HCT116 (cell line): ENCODE measurements around the gene ZNF724. TPM values are rescaled to one million over a fixed set of nuclear protein-coding genes. Genes with fewer than 3 reads are reported as not detected.

Experiments used
- ATAC-seq: fragments of 200-7000 bp; cut with Tn5 transposase; 2 replicates; pipeline ENCODE4 v1.9.1; 2020; ENCODE audit warnings: mild to moderate bottlenecking, moderate library complexity
- BruUV-seq: library from RNA; stranded (reverse); fragments of 400-500 nt; replicated peaks from 2 replicates; lab custom pipeline; 2021; lab: Mats Ljungman, UMichigan
- CTCF ChIA-PET: fragments of 300-600 bp; sonication (Branson Sonifier 250); formaldehyde crosslinking; loops from one replicate; lab custom pipeline; 2021; ENCODE audit warnings: antibody characterized with exemption; lab: Charles Lee
- POLR2A ChIA-PET: fragments of 300-600, 350-600 bp; sonication (Branson Sonifier 250); formaldehyde crosslinking; loops from one replicate; lab custom pipeline; 2021; ENCODE audit warnings: antibody characterized with exemption; lab: Charles Lee
- RAD21 ChIA-PET, 2 experiments: fragments of 300-600 bp; sonication (Branson Sonifier 250); formaldehyde crosslinking; loops; one replicate each; lab custom pipeline; 2023; ENCODE audit warnings: low total read pairs in 2 of 2; ENCODE audit not compliant: uncharacterized antibody in 2 of 2, unreplicated experiment in 2 of 2, low non-redundant PET in 1 of 2; lab: Charles Lee
- DNase-seq: peaks from one replicate; pipeline ENCODE4 v3.0.0-alpha.2; 2010; ENCODE audit warnings: low read depth, low spot score
- H2AFZ ChIP-seq: fragments of 200-600 bp; shearing (Covaris generic), sonication (generic); 2 replicates; pipeline ENCODE4 v1.6.1; 2017; ENCODE audit warnings: low read depth, mixed run types, mixed read lengths, antibody characterized with exemption, low read length; ENCODE audit not compliant: poor library complexity, severe bottlenecking
- H3K27ac ChIP-seq: 2 replicates; pipeline ENCODE4 v1.5.1; 2012; ENCODE audit warnings: low read depth, low read length
- H3K27me3 ChIP-seq: fragments of 200-600 bp; sonication (generic); 2 replicates; pipeline ENCODE4 v1.6.1; 2016; ENCODE audit warnings: mixed run types, low read length, mixed read lengths; ENCODE audit not compliant: insufficient read depth
- H3K36me3 ChIP-seq, 2 experiments: fragments of 200-500 bp in 1 of 2; fragments of 200-600 bp in 1 of 2; sonication (Bioruptor generic) in 1 of 2; sonication (generic) in 1 of 2; 2 replicates each; pipeline versions ENCODE4 v1.5.1 to v1.6.1; 2014 to 2016; ENCODE audit warnings: low read length in 2 of 2, inconsistent platforms in 1 of 2, mixed read lengths in 1 of 2, mixed run types in 1 of 2; ENCODE audit not compliant: insufficient read depth in 2 of 2, control insufficient read depth in 1 of 2
- H3K4me1 ChIP-seq, 2 experiments: fragments of 200-600 bp in 1 of 2; sonication (generic) in 1 of 2; 2 replicates each; pipeline versions ENCODE4 v1.5.1 to v1.6.1; 2012 to 2017; ENCODE audit warnings: low read length in 2 of 2, inconsistent platforms in 1 of 2, mild to moderate bottlenecking in 1 of 2, mixed read lengths in 1 of 2, mixed run types in 1 of 2, moderate library complexity in 1 of 2; ENCODE audit not compliant: insufficient read depth in 2 of 2, control insufficient read depth in 1 of 2
- H3K4me2 ChIP-seq: fragments of 200-600 bp; sonication (generic); 2 replicates; pipeline ENCODE4 v1.6.1; 2017; ENCODE audit warnings: mixed run types, low read length, mixed read lengths
- H3K4me3 ChIP-seq, 2 experiments: fragments of 200-600 bp in 1 of 2; sonication (generic) in 1 of 2; replicated peaks in 1 of 2; 2 replicates each; pipeline ENCODE4 v1.5.1; 2011 to 2016; ENCODE audit warnings: low read length in 2 of 2, control low read depth in 1 of 2, low read depth in 1 of 2, mild to moderate bottlenecking in 1 of 2, mixed read lengths in 1 of 2, mixed run types in 1 of 2
- H3K79me2 ChIP-seq: fragments of 200-600 bp; sonication (generic); 2 replicates; pipeline ENCODE4 v1.6.1; 2017; ENCODE audit warnings: mild to moderate bottlenecking, mixed run types, low read length, moderate library complexity, mixed read lengths; ENCODE audit not compliant: insufficient read depth
- H3K9ac ChIP-seq: fragments of 200-600 bp; sonication (generic); 2 replicates; pipeline ENCODE4 v1.6.1; 2016; ENCODE audit warnings: low read length, mixed read lengths
- H3K9me2 ChIP-seq: fragments of 200-600 bp; sonication (generic), shearing (Covaris generic); 2 replicates; pipeline ENCODE4 v1.6.1; 2017; ENCODE audit warnings: mixed run types, mild to moderate bottlenecking, moderate library complexity; ENCODE audit not compliant: insufficient read depth
- H3K9me3 ChIP-seq, 2 experiments: fragments of 200-500 bp in 1 of 2; fragments of 200-600 bp in 1 of 2; sonication (Bioruptor generic) in 1 of 2; sonication (generic) in 1 of 2; 2 replicates each; pipeline ENCODE4 v1.6.1; 2014 to 2017; ENCODE audit warnings: low read length in 2 of 2, mixed read lengths in 2 of 2, inconsistent platforms in 1 of 2, low read depth in 1 of 2, mild to moderate bottlenecking in 1 of 2, mixed run types in 1 of 2, moderate library complexity in 1 of 2; ENCODE audit not compliant: control insufficient read depth in 1 of 2, insufficient read depth in 1 of 2
- H4K20me1 ChIP-seq: fragments of 200-600 bp; sonication (generic), shearing (Covaris generic); 2 replicates; pipeline ENCODE4 v1.6.1; 2017; ENCODE audit warnings: mixed run types, mild to moderate bottlenecking, moderate library complexity; ENCODE audit not compliant: insufficient read depth
- CEBPB ChIP-seq: IDR thresholded peaks from 2 replicates; pipeline ENCODE4 v1.6.1; 2012; ENCODE audit warnings: low read depth
- CTCF ChIP-seq, 3 experiments: fragments of 200-600 bp in 1 of 3; sonication (generic) in 1 of 3; IDR thresholded peaks in 2 of 3; conservative IDR thresholded peaks in 1 of 3; 2 replicates each; pipeline ENCODE4 v1.5.1; 2012 to 2017; ENCODE audit warnings: low read depth in 2 of 3, low read length in 2 of 3, antibody characterized with exemption in 1 of 3, borderline replicate concordance in 1 of 3, control low read depth in 1 of 3, mild to moderate bottlenecking in 1 of 3, mixed read lengths in 1 of 3, mixed run types in 1 of 3, moderate library complexity in 1 of 3; ENCODE audit not compliant: insufficient read depth in 1 of 3
- EGR1 ChIP-seq: IDR thresholded peaks from 2 replicates; pipeline ENCODE4 v1.6.1; 2012; ENCODE audit warnings: low read depth
- ELF1 ChIP-seq: IDR thresholded peaks from 2 replicates; pipeline ENCODE4 v1.6.1; 2012; ENCODE audit warnings: low read depth, borderline replicate concordance
- EZH2 ChIP-seq: fragments of 200-600 bp; sonication (generic); IDR thresholded peaks from 2 replicates; pipeline ENCODE4 v1.6.1; 2017; ENCODE audit warnings: antibody characterized with exemption, mixed run types
- EZH2phosphoT487 ChIP-seq: fragments of 200-600 bp; IDR thresholded peaks from 2 replicates; pipeline ENCODE4 v1.6.1; 2018; ENCODE audit warnings: antibody characterized with exemption, borderline replicate concordance
- FOSL1 ChIP-seq: IDR thresholded peaks from 2 replicates; pipeline ENCODE4 v1.6.1; 2012; ENCODE audit warnings: low read depth
- JUND ChIP-seq: IDR thresholded peaks from 2 replicates; pipeline ENCODE4 v1.6.1; 2012
- POLR2AphosphoS5 ChIP-seq: IDR thresholded peaks from 2 replicates; pipeline ENCODE4 v1.6.1; 2011; ENCODE audit warnings: mild to moderate bottlenecking, low read depth, low read length, moderate library complexity
- RAD21 ChIP-seq: IDR thresholded peaks from 2 replicates; pipeline ENCODE4 v1.6.1; 2012; ENCODE audit warnings: low read depth, mild to moderate bottlenecking
- SP1 ChIP-seq: IDR thresholded peaks from 2 replicates; pipeline ENCODE4 v1.6.1; 2012; ENCODE audit warnings: low read depth
- TCF7L2 ChIP-seq: IDR thresholded peaks from 2 replicates; pipeline ENCODE4 v1.7.0; 2011; ENCODE audit warnings: borderline replicate concordance, inconsistent platforms; ENCODE audit not compliant: insufficient read depth, insufficient read length; ENCODE audit errors: extremely low read depth
- YY1 ChIP-seq: IDR thresholded peaks from 2 replicates; pipeline ENCODE4 v1.6.1; 2011; ENCODE audit warnings: low read length, low read depth, moderate library complexity, mild to moderate bottlenecking; ENCODE audit not compliant: insufficient replicate concordance; ENCODE audit errors: extremely low read depth
- ZBTB33 ChIP-seq: IDR thresholded peaks from 2 replicates; pipeline ENCODE4 v1.6.1; 2011; ENCODE audit warnings: mild to moderate bottlenecking, low read length, moderate library complexity; ENCODE audit not compliant: insufficient replicate concordance; ENCODE audit errors: extremely low read depth
- ZNF274 ChIP-seq: fragments of 200-500 bp; sonication (Bioruptor generic); IDR thresholded peaks from 2 replicates; pipeline ENCODE4 v1.6.1; 2014; ENCODE audit warnings: mild to moderate bottlenecking, low read depth, low read length, inconsistent platforms
- intact Hi-C: fragments of 100-400 bp; cut with micrococcal nuclease; formaldehyde crosslinking; loops from 2 replicates; pipeline ENCODE4 v1.10.0; 2022
- total RNA-seq: library from RNA; stranded (reverse); gene quantifications from one replicate; pipeline ENCODE4 v1.2.1, GENCODE V29; 2021; ENCODE audit not compliant: unreplicated experiment

Gene ZNF724
- total RNA-seq, 1 experiment from 2014 or later, result 7.1 TPM

- H3K4me1 ChIP-seq, result no peaks in the 10 kb centered on the region
- DNase-seq, result no peak
- H3K9me3 ChIP-seq, result no peaks in the 10 kb centered on the region; a peak in 1 of 4 replicates
- H4K20me1 ChIP-seq, result no peaks in the 10 kb centered on the region
- H3K36me3 ChIP-seq, result no peaks in the 10 kb centered on the region
- intact Hi-C loops, result no loop called here
- RAD21 ChIA-PET, result no interaction called here
- no peak overlapping the region for H2AFZ ChIP-seq
- ATAC-seq, result no peak
- POLR2A ChIA-PET, result no interaction called here
- no peak overlapping the region for H3K9ac ChIP-seq
- H3K27ac ChIP-seq, result no peak overlapping the region
- no peaks in the 10 kb centered on the region for H3K27me3 ChIP-seq
- H3K79me2 ChIP-seq, result no peaks in the 10 kb centered on the region
- H3K4me3 ChIP-seq, result no peak overlapping the region
- no peak overlapping the region for H3K4me2 ChIP-seq
- CTCF ChIA-PET, result no interaction called here
- TF ChIP-seq POLR2AphosphoS5 (no peak), CTCF (IDR thresholded peaks at IDR 0.05 in 2 of 3, conservative IDR thresholded peaks at IDR 0.05 in 1 of 3; ENCODE audit: borderline replicate concordance in 1 of 3, insufficient read depth in 1 of 3, low read depth in 2 of 3, low read length in 2 of 3) (no peak), ZBTB33 (no peak), EZH2 (no peak), SP1 (no peak), JUND (no peak), EGR1 (no peak), CEBPB (no peak), YY1 (no peak), ELF1 (no peak), FOSL1 (no peak), TCF7L2 (no peak), EZH2phosphoT487 (no peak), RAD21 (no peak), ZNF274 (no peak)
- TF ChIP-seq, all 23 proteins: peak for 0
- BruUV-seq, result no TSS peak
- H3K9me2 ChIP-seq, result no peaks in the 10 kb centered on the region
Observed at GRCh38 chr19:23203841-23204344, 46.3 kb downstream of the ZNF724 start.
